ENCODE data around the gene RPLP2.
A peak's percentile ranks its signal among the peaks of the same experiment; 100 is the strongest.

RPLP2 gene

GRCh38 chr11:802693-803466 is 6.9 kb upstream of the RPLP2 start:
- TF ChIP-seq, protein P1, sequence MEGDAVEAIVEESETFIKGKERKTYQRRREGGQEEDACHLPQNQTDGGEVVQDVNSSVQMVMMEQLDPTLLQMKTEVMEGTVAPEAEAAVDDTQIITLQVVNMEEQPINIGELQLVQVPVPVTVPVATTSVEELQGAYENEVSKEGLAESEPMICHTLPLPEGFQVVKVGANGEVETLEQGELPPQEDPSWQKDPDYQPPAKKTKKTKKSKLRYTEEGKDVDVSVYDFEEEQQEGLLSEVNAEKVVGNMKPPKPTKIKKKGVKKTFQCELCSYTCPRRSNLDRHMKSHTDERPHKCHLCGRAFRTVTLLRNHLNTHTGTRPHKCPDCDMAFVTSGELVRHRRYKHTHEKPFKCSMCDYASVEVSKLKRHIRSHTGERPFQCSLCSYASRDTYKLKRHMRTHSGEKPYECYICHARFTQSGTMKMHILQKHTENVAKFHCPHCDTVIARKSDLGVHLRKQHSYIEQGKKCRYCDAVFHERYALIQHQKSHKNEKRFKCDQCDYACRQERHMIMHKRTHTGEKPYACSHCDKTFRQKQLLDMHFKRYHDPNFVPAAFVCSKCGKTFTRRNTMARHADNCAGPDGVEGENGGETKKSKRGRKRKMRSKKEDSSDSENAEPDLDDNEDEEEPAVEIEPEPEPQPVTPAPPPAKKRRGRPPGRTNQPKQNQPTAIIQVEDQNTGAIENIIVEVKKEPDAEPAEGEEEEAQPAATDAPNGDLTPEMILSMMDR (IDR thresholded peaks at IDR 0.05; ENCODE audit: borderline replicate concordance, insufficient read depth, low read depth, low read length) = no peak
- no peak overlapping the region for H3K4me3 ChIP-seq (ENCODE audit: low read depth, low read length)

DNA sequence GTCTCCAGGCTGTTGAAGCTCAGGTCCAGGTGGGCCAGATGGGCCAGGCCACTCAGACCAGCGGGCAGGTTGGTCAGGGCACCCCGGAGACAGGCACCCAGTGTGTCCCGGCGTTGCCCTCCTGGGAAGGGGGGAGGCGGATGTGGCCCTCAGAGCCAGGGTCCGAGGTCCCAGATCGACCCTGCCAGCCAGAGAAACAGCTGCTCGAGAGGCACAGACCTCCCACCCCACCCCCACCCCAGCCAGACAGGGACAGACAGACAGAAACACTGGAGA is 6.4 kb upstream of the RPLP2 start:
- TF ChIP-seq, protein P1 (IDR thresholded peaks at IDR 0.05; ENCODE audit: borderline replicate concordance, insufficient read depth, low read depth, low read length) = no peak
- peak overlapping the region; percentile 66 for H3K4me3 ChIP-seq (ENCODE audit: low read depth, low read length)

GRCh38 chr11:803770-804598 is 5.8 kb upstream of the RPLP2 start:
- TF ChIP-seq, protein P1 (IDR thresholded peaks at IDR 0.05; ENCODE audit: borderline replicate concordance, insufficient read depth, low read depth, low read length) = no peak
- H3K4me3 ChIP-seq (ENCODE audit: low read depth, low read length) = peak overlapping the region; percentile 66

GRCh38 chr11:804599-804964 is 5.2 kb upstream of the RPLP2 start:
- TF ChIP-seq, protein P1 (IDR thresholded peaks at IDR 0.05; ENCODE audit: borderline replicate concordance, insufficient read depth, low read depth, low read length) = no peak
- H3K4me3 ChIP-seq (ENCODE audit: low read depth, low read length) = peak overlapping the region; percentile 66

GRCh38 chr11:808427-809286 is 1.1 kb upstream of the RPLP2 start:
- peak overlapping the region; percentile 92 for H3K4me3 ChIP-seq (ENCODE audit: low read depth, low read length)
- TF ChIP-seq, protein P1 (IDR thresholded peaks at IDR 0.05; ENCODE audit: borderline replicate concordance, insufficient read depth, low read depth, low read length) = peak; percentile 37; the same call in 1 of the 2 replicates

- TF ChIP-seq, protein P1 (IDR thresholded peaks at IDR 0.05; ENCODE audit: borderline replicate concordance, insufficient read depth, low read depth, low read length) = no peak
- H3K4me3 ChIP-seq (ENCODE audit: low read depth, low read length) = peak overlapping the region; percentile 92
Measured at GRCh38 chr11:810040-810567, 337 bp downstream of the RPLP2 start.
